ENCODE data around the gene NTPCR.

The NTPCR gene

DNA sequence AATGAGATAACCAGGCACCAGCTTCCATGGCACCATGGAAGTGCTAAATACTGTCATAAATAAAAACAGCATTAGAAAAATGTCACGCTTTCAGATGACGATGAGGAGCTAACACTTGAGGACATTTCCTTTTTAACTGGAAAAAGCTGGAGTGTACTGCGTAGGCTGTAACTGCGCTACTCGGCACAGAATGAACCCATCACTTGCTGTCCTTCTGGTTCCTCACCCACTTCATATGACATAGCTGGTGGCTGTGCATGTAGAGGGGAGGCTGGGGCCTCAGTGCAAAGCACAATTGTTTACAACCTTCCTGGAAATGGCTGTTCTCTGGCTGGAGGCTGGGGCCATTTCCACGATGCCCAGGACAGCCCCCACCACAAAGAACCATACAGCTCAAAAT is 55.7 kb downstream of the NTPCR start:
- Histone ChIP-seq H3K36me3 (ENCODE audit: control insufficient read depth, low read depth, low read length) (no peaks in the 10 kb centered on the region), H3K4me3 (ENCODE audit: low read length) (no peak overlapping the region), H3K9ac (ENCODE audit: low read length) (no peak overlapping the region), H3K27me3 (ENCODE audit: control insufficient read depth, insufficient read depth, low read length) (no peaks in the 10 kb centered on the region), H3K27ac (ENCODE audit: low read length) (no peak overlapping the region), H3K4me1 (ENCODE audit: control insufficient read depth, low read depth, low read length) (no peaks in the 10 kb centered on the region), H3K9me3 (ENCODE audit: control insufficient read depth, low read depth, low read length) (no peaks in the 10 kb centered on the region)

DNA sequence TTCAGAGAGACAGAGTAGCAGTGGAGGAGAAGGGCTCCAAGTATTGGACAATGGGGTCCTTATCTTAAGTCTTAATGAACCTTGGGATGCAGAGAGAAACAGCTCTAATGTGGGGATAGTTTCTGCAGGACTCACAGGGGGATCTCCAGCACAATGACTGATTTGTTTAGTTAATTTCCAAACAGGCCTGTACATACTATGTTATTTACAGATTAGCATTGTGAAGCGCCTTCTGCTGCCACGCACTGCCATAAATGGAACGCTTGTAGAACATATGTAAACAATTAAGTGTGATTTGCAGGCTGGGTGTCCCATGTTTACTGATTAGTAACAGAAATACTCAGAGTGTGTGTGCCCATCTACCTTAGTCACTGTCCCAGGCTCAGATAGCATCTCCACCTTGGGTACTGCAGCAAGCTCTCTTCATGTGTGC is 56.1 kb downstream of the NTPCR start:
- no peaks in the 10 kb centered on the region for H3K36me3 ChIP-seq (ENCODE audit: control insufficient read depth, low read depth, low read length)
- H3K27ac ChIP-seq (ENCODE audit: low read length): no peak overlapping the region
- no peak overlapping the region for H3K4me3 ChIP-seq (ENCODE audit: low read length)
- H3K9ac ChIP-seq (ENCODE audit: low read length): no peak overlapping the region
- no peaks in the 10 kb centered on the region for H3K9me3 ChIP-seq (ENCODE audit: control insufficient read depth, low read depth, low read length)
- H3K27me3 ChIP-seq (ENCODE audit: control insufficient read depth, insufficient read depth, low read length): no peaks in the 10 kb centered on the region
- no peaks in the 10 kb centered on the region for H3K4me1 ChIP-seq (ENCODE audit: control insufficient read depth, low read depth, low read length)

DNA sequence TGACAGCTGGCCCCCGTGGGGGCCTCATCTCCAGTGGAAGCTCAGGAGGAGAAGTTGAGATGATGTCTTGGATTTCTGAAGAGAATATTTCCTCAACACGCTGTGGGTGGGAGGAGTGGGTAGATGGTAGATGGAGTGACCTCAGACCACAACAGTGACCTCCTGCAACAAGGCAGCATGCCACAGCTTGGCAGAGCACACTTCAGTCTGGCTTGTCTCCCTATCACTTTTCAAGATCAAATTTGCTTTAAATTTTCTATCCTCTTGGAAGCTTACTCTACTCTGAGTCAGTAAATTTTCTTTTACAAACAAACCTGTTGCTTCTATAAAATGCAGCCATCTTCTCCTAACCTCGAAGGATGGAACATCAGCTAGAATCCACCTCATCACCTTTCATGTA is 59.7 kb downstream of the NTPCR start:
- Histone ChIP-seq H3K27ac (ENCODE audit: low read length) (no peak overlapping the region), H3K27me3 (ENCODE audit: control insufficient read depth, insufficient read depth, low read length) (no peaks in the 10 kb centered on the region), H3K36me3 (ENCODE audit: control insufficient read depth, low read depth, low read length) (peaks cover 13% of the 10 kb centered on the region), H3K9me3 (ENCODE audit: control insufficient read depth, low read depth, low read length) (no peaks in the 10 kb centered on the region), H3K9ac (ENCODE audit: low read length) (no peak overlapping the region), H3K4me1 (ENCODE audit: control insufficient read depth, low read depth, low read length) (no peaks in the 10 kb centered on the region), H3K4me3 (ENCODE audit: low read length) (no peak overlapping the region)

DNA sequence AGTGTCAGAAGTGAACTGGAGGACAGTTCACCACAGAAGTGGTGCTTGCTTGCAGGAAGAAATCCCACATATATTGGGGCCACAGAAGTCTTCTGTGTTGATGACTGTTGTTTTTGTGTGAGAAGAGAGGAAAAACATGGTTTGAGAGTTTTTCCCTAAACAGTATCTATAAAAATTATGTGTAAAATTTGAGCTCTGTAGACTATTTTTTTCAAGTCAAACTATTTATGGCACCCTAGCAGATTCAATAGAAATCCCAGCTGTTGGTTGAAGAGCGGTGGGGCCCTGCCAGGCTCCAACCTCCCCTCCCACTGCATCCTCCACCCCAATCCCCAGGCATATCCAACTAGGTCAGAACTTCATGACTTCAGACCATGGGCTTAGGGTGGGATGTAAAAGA is 61.6 kb downstream of the NTPCR start:
- Histone ChIP-seq H3K9ac (ENCODE audit: low read length) (no peak overlapping the region), H3K36me3 (ENCODE audit: control insufficient read depth, low read depth, low read length) (peaks cover 13% of the 10 kb centered on the region), H3K9me3 (ENCODE audit: control insufficient read depth, low read depth, low read length) (no peaks in the 10 kb centered on the region), H3K27me3 (ENCODE audit: control insufficient read depth, insufficient read depth, low read length) (no peaks in the 10 kb centered on the region), H3K4me3 (ENCODE audit: low read length) (no peak overlapping the region), H3K27ac (ENCODE audit: low read length) (no peak overlapping the region), H3K4me1 (ENCODE audit: control insufficient read depth, low read depth, low read length) (no peaks in the 10 kb centered on the region)

- H3K9ac ChIP-seq (ENCODE audit: low read length): no peak overlapping the region
- no peaks in the 10 kb centered on the region for H3K27me3 ChIP-seq (ENCODE audit: control insufficient read depth, insufficient read depth, low read length)
Measured at GRCh38 chr1:233015965-233016364, 65.6 kb downstream of the NTPCR start.

GRCh38 chr1:233016798-233017197 is 66.4 kb downstream of the NTPCR start:
- Histone ChIP-seq H3K9ac (ENCODE audit: low read length) (no peak overlapping the region), H3K27ac (ENCODE audit: low read length) (no peak overlapping the region), H3K36me3 (ENCODE audit: control insufficient read depth, low read depth, low read length) (peaks cover 14% of the 10 kb centered on the region), H3K4me1 (ENCODE audit: control insufficient read depth, low read depth, low read length) (no peaks in the 10 kb centered on the region), H3K4me3 (ENCODE audit: low read length) (no peak overlapping the region), H3K27me3 (ENCODE audit: control insufficient read depth, insufficient read depth, low read length) (no peaks in the 10 kb centered on the region), H3K9me3 (ENCODE audit: control insufficient read depth, low read depth, low read length) (no peaks in the 10 kb centered on the region)

More at GRCh38 chr1:233015965-233016364, 65.6 kb downstream of the NTPCR start:
- no peak overlapping the region for H3K4me3 ChIP-seq (ENCODE audit: low read length)
- no peaks in the 10 kb centered on the region for H3K4me1 ChIP-seq (ENCODE audit: control insufficient read depth, low read depth, low read length)
- no peak overlapping the region for H3K27ac ChIP-seq (ENCODE audit: low read length)
- H3K36me3 ChIP-seq (ENCODE audit: control insufficient read depth, low read depth, low read length): peaks cover 15% of the 10 kb centered on the region
- no peaks in the 10 kb centered on the region for H3K9me3 ChIP-seq (ENCODE audit: control insufficient read depth, low read depth, low read length)

- no peaks in the 10 kb centered on the region for H3K9me3 ChIP-seq (ENCODE audit: control insufficient read depth, low read depth, low read length)
- no peaks in the 10 kb centered on the region for H3K4me1 ChIP-seq (ENCODE audit: control insufficient read depth, low read depth, low read length)
- H3K36me3 ChIP-seq (ENCODE audit: control insufficient read depth, low read depth, low read length): peaks cover 10% of the 10 kb centered on the region
- no peaks in the 10 kb centered on the region for H3K27me3 ChIP-seq (ENCODE audit: control insufficient read depth, insufficient read depth, low read length)
- H3K9ac ChIP-seq (ENCODE audit: low read length): no peak overlapping the region
- H3K4me3 ChIP-seq (ENCODE audit: low read length): no peak overlapping the region
- no peak overlapping the region for H3K27ac ChIP-seq (ENCODE audit: low read length)
Measured at GRCh38 chr1:233019083-233019482, 68.7 kb downstream of the NTPCR start.

GRCh38 chr1:233019778-233020325 is 69.4 kb downstream of the NTPCR start:
- Histone ChIP-seq H3K27ac (ENCODE audit: low read length) (no peak overlapping the region), H3K27me3 (ENCODE audit: control insufficient read depth, insufficient read depth, low read length) (no peaks in the 10 kb centered on the region), H3K36me3 (ENCODE audit: control insufficient read depth, low read depth, low read length) (peaks cover 3% of the 10 kb centered on the region), H3K9me3 (ENCODE audit: control insufficient read depth, low read depth, low read length) (no peaks in the 10 kb centered on the region), H3K9ac (ENCODE audit: low read length) (no peak overlapping the region), H3K4me3 (ENCODE audit: low read length) (no peak overlapping the region), H3K4me1 (ENCODE audit: control insufficient read depth, low read depth, low read length) (no peaks in the 10 kb centered on the region)

DNA sequence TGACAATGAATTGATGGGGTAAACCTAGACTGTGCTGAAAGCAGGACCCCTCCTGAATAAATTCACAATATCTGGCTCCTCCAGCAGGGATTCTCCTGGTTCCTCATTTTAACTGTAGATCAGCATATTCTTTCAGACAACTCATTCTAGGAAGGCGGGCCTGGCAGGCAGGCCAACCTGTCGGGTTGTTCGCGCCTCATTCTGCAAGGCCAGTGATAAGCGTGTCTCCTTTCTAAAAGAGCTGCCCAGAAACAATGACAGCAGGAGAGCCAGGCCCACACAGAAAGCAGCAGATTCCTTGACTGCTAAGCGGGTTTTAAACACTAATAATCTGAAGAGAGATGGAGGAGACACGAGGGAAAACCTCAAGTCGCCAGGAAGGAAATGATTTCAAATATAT is 70.0 kb downstream of the NTPCR start:
- Histone ChIP-seq H3K27ac (ENCODE audit: low read length) (no peak overlapping the region), H3K4me3 (ENCODE audit: low read length) (no peak overlapping the region), H3K9me3 (ENCODE audit: control insufficient read depth, low read depth, low read length) (no peaks in the 10 kb centered on the region), H3K4me1 (ENCODE audit: control insufficient read depth, low read depth, low read length) (peaks cover 1% of the 10 kb centered on the region), H3K36me3 (ENCODE audit: control insufficient read depth, low read depth, low read length) (peaks cover 2% of the 10 kb centered on the region), H3K27me3 (ENCODE audit: control insufficient read depth, insufficient read depth, low read length) (no peaks in the 10 kb centered on the region), H3K9ac (ENCODE audit: low read length) (no peak overlapping the region)

DNA sequence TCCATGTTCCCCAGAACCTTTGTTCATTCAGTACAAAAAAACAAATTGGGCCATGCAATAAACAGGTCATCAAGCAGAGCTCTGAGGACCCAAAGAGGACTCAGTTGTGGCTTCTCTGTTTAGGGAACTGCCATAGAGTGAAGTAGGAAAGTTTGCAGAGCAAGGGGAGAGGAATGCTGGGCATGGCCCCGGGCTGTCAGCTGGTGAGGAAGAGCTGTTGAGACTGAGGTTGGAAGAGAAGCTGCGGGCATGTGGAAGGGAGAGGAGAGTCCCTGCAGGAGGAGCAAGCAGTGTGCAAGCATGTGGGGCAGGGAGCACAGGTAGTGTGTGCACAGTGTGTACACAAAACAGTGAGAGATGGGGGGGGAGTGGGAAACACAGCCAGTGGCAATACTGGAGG is 71.8 kb downstream of the NTPCR start:
- Histone ChIP-seq H3K4me3 (ENCODE audit: low read length) (no peak overlapping the region), H3K27me3 (ENCODE audit: control insufficient read depth, insufficient read depth, low read length) (no peaks in the 10 kb centered on the region), H3K4me1 (ENCODE audit: control insufficient read depth, low read depth, low read length) (peaks cover 7% of the 10 kb centered on the region), H3K27ac (ENCODE audit: low read length) (no peak overlapping the region), H3K36me3 (ENCODE audit: control insufficient read depth, low read depth, low read length) (peaks cover 2% of the 10 kb centered on the region), H3K9me3 (ENCODE audit: control insufficient read depth, low read depth, low read length) (no peaks in the 10 kb centered on the region), H3K9ac (ENCODE audit: low read length) (no peak overlapping the region)

DNA sequence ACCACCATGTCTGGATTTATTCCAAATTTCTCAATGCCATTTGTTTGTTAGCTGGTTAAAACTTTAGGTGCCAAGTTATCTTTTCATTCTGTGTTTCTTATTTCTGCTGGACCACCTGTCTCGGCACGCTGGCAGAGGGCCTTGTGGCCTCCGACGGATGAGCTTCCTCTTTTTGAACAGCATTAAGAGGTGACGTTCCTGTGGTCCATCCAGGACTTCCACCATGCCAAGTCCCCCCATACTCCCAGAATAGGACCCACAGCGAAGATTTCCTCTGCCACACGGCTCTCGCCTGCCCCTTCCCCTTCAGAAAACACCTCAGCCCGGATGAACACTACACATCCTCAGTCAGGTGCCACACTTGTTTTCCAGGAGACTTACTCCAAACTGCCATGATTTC is 73.8 kb downstream of the NTPCR start:
- no peak overlapping the region for H3K27ac ChIP-seq (ENCODE audit: low read length)
- peaks cover 15% of the 10 kb centered on the region for H3K4me1 ChIP-seq (ENCODE audit: control insufficient read depth, low read depth, low read length)
- H3K9ac ChIP-seq (ENCODE audit: low read length): no peak overlapping the region
- no peak overlapping the region for H3K4me3 ChIP-seq (ENCODE audit: low read length)
- no peaks in the 10 kb centered on the region for H3K36me3 ChIP-seq (ENCODE audit: control insufficient read depth, low read depth, low read length)
- H3K9me3 ChIP-seq (ENCODE audit: control insufficient read depth, low read depth, low read length): no peaks in the 10 kb centered on the region
- H3K27me3 ChIP-seq (ENCODE audit: control insufficient read depth, insufficient read depth, low read length): no peaks in the 10 kb centered on the region

GRCh38 chr1:233025157-233025556 is 74.7 kb downstream of the NTPCR start:
- H3K9ac ChIP-seq (ENCODE audit: low read length): no peak overlapping the region
- peaks cover 15% of the 10 kb centered on the region for H3K4me1 ChIP-seq (ENCODE audit: control insufficient read depth, low read depth, low read length)
- H3K27ac ChIP-seq (ENCODE audit: low read length): no peak overlapping the region
- H3K36me3 ChIP-seq (ENCODE audit: control insufficient read depth, low read depth, low read length): no peaks in the 10 kb centered on the region
- no peaks in the 10 kb centered on the region for H3K9me3 ChIP-seq (ENCODE audit: control insufficient read depth, low read depth, low read length)
- H3K4me3 ChIP-seq (ENCODE audit: low read length): no peak overlapping the region
- H3K27me3 ChIP-seq (ENCODE audit: control insufficient read depth, insufficient read depth, low read length): no peaks in the 10 kb centered on the region
